ENCODE measurements around the gene SERPINI1.

The SERPINI1 gene

GRCh38 chr3:167735233-167736138, at the start of gene SERPINI1:
TSS of gene SERPINI1 (plus strand) at chr3:167735721. CDS start at chr3:167789129, 53,408 bp downstream.
- DNase-seq (ENCODE audit: low spot score), result peak; percentile 88

GRCh38 chr3:167691366-167691765, 44.2 kb upstream of the SERPINI1 start:
- DNase-seq (ENCODE audit: low spot score), result no peak

DNA sequence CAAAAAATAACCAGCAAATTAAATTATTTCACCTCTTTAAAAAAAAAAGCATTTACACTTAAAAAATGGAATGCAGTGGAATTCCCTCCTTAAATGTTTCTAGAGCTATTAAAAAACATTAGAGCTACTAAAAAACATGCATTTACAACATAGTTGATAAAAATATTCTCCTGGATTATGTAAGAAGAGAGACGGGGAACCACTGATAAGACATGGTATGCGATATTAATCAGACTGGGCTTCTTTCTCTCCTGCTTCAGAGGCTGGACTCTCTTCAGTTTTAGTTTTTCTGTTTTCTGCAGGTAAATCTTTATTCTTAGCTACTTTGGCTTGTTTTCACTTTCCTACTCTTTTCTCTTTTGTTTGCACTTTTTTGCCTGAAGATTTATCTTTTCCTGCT, 41.4 kb upstream of the SERPINI1 start:
- no peak for DNase-seq (ENCODE audit: low spot score)

DNA sequence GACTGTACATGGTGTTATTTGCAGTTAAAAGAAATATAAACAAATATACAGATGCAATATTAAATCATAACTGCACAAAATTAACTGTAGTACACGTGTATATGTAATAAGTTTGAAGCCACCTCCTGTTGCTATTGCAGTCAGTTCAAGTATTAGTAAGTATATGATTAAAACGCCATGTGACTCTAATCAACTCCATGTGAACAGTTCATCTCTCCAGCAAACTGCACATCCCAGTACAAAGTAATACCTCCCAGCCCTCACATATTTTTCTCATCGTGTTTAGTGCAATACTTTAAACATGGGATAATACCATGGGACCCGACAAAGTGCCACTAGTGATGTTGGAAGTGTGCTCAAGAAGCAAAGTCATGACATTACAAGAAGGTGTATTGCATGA, 35.5 kb upstream of the SERPINI1 start:
- DNase-seq (ENCODE audit: low spot score), result peak; percentile 4

GRCh38 chr3:167700926-167701325, 34.6 kb upstream of the SERPINI1 start:
- DNase-seq (ENCODE audit: low spot score), result no peak

DNA sequence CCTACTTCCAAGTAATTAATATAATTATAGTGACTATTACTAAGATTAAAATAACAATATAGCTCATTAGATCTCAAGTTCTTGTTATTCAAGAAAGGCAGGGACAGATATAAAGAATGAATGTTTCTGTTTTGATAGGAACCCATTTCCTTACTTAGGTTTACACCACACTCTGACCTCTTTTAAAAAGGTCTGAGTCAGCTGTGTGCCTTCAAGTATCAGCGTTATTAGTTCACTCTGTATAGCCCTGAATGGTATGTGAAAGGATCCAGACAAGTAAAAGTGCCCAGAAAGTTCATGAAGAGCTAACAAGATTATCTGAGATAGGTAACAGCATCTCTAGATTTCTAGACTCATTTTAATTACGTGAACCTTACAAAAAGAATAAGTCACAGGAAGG, 29.7 kb upstream of the SERPINI1 start:
- no peak for DNase-seq (ENCODE audit: low spot score)

DNA sequence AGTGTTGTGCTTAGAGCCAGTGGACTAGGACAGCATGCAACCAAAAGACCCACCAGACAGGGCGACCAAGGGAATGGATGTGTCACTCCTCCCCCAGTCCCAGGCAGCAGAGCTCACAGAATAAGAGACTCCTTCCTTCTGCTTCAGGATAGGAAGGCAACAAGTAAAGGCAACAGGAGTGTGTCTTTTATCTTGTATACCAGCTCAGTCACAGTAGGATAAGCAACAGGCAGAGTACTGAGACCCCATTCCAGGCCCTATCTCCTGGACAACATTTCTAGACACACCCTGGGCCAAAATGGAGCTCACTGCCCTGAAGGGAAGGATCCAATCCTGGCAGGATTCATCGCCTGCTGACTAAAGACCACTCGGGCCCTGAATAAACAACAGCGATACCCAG, 25.8 kb upstream of the SERPINI1 start:
- DNase-seq (ENCODE audit: low spot score), result no peak

DNA sequence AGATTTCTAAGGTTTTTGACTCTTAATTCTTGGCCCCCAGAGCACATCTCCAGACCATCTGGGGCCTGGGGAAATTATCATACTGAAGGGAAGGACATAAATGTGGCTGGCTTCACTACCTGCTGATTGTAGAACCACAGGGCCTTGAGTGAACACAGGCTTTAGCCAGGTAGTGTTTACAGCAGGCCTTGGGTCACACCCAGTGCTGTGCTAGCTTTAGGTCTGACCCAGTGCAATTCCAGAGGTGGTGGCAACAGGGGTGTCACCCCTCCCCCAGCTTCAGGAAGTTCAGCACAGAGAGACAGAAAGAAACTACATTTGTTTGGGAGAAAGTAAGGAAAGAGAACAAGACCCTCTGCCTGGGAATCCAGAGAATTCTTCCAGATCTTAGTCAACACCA, 25.0 kb upstream of the SERPINI1 start:
- DNase-seq (ENCODE audit: low spot score), result no peak

DNA sequence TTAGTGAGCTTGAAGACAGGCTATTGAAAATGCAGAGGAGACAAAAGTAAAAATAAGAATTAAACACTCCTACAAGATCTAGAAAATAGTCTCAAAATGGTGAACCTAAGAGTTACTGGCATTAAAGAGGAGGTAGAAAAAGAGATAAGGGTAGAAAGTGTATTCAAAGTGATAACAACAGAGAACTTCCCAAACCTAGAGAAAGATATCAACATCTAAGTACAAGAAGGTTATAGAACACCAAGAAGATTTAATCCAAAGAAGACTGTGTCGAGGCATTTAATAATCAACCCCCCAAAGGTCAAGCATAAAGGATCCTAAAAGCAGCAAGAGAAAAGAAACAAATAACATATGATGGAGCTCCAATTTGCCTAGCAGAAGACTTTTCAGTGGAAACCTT, 24.1 kb upstream of the SERPINI1 start:
- DNase-seq (ENCODE audit: low spot score), result no peak

GRCh38 chr3:167712445-167712844, 23.1 kb upstream of the SERPINI1 start:
- DNase-seq (ENCODE audit: low spot score), result no peak

DNA sequence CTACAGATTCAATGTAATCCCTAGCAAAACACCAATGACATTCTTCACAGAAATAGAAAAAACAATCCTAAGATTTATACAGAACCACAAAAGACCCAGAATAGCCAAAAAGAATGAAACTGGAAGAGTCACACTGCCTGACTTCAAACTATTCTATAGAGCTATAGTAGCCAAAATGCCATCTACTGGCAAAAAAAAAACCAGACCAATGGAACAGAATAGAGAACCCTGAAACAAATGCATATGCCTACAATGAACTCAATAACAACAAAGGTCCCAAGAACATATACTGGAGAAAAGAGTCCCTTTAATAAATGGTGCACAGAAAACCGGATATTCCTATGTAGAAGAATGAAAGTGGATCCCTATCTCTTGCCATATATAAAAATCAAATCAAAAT, 20.6 kb upstream of the SERPINI1 start:
- no peak for DNase-seq (ENCODE audit: low spot score)

GRCh38 chr3:167716920-167717319, 18.6 kb upstream of the SERPINI1 start:
- DNase-seq (ENCODE audit: low spot score), result no peak

DNA sequence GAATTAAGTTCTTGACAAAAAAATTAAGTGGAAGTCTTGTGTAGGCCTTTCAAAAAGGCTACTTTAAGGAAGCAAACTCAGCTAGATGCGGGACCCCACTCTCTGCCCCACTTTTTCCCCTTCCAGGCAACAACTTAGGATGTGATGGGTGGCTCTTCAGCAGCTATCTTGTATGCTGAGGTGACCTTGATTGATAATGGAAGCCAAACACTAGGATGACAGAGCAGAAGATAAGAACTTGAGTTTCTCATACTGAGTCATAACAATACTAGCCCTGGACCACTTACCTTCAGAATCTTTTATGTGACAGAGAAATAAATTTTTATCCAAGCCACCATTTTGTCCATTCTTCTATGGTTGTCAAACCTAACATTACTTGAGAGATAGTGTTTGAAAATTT, 16.9 kb upstream of the SERPINI1 start:
- no peak for DNase-seq (ENCODE audit: low spot score)

GRCh38 chr3:167723025-167723512, 12.5 kb upstream of the SERPINI1 start:
- DNase-seq (ENCODE audit: low spot score), result no peak

GRCh38 chr3:167723872-167724271, 11.6 kb upstream of the SERPINI1 start:
- no peak for DNase-seq (ENCODE audit: low spot score)

DNA sequence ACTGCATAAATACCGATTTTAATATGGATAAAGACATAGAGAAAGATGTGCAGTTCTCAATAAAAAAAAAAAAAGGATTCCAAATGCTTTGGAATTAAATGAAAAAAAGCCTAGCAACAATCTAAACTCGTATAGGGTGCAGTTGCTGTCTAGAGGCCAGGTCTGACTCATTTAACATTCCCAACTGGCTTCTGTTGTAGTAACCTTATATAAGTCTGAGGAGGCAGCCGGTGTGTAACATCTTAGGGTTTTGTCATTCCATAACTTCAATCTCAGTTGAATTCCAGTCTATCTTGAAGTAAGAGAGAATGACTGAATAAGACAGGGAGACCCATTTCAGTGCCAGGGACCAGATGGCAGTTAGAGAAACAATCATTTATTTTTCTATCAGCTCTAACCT, 7.3 kb upstream of the SERPINI1 start:
- peak; percentile 51 for DNase-seq (ENCODE audit: low spot score)

DNA sequence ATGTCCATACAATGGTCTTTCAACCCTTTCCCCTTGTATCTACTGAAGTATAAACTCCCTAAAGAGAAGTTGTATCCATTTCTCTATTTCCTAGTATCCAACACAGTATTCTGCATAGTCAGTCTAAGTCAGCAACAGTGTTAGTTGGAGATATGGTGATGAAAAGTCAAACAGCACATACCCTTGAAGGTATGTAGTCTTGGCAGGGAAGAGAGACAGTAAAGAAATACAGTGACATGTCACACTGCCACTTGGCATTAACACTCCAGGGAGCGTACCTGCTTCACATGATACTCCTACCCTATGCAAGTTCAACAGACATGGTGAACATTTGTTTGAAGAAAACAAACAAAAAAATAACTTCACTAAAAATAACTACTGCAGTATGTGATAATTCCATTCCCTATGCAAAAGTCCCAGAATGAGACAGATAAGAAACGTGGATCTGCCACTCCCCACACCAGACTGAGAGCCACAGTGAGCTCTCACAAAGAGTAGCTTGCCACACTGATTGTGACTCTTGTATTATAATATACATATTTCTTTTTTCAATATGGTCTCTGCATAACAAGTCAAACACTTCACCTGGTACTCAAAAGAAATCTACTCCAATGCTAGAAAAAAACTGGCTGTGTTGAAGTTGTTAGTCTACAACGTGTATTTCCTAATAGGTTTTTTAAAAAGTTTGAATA, 6.7 kb upstream of the SERPINI1 start:
- DNase-seq (ENCODE audit: low spot score), result no peak

DNA sequence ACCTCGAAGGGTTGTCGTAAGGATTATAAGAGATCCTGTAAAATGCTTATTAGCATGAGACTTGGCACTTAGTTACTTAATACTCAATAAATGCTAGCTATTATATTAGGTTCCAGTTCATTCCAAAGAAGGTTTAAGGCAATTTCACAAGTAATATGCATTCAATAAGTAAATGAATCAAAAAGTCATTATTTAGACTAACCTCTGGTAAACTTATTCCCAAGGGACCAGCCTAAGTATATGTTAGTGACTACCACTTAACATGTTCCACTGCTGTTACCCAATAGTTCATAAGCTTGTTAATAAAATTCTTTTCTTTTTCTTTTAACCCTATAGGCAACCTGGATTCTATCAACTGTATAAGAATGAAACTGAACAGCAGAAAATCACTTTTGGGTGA, 5.9 kb upstream of the SERPINI1 start:
- no peak for DNase-seq (ENCODE audit: low spot score)

GRCh38 chr3:167731393-167731792, 4.1 kb upstream of the SERPINI1 start:
- DNase-seq (ENCODE audit: low spot score), result no peak

DNA sequence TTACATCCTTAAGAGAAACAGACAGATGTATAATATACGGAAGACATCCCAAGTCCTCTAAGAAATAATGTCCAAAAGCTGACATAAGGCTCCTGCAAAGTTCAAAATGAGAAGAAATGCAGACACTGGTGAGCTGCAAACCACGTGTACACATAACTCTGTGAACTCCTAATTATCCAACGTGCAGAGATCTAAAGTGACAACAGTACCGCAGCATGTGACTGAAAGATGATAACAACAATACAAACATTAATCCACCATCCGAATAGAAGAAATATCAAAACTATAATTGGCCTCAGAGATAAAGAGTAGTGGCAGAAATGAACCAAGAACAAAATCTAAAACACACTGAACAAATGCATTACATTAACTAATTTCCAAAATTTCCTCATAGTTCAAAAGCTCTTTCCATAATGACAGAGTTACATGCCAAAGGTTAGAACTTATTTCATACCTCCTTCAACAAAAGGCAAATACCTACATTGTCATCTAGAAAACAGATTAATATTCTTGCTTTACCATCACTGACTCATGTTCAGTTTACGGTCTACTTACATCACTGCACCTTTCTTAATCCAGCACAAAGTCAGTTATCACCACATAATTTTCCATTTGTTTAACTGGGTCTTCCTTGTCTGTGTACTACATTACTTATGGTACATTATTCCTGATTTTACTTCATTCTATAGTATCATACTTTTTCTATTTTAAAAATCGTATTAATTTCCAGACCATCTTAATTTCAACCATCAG, 3.0 kb upstream of the SERPINI1 start:
- no peak for DNase-seq (ENCODE audit: low spot score)

DNA sequence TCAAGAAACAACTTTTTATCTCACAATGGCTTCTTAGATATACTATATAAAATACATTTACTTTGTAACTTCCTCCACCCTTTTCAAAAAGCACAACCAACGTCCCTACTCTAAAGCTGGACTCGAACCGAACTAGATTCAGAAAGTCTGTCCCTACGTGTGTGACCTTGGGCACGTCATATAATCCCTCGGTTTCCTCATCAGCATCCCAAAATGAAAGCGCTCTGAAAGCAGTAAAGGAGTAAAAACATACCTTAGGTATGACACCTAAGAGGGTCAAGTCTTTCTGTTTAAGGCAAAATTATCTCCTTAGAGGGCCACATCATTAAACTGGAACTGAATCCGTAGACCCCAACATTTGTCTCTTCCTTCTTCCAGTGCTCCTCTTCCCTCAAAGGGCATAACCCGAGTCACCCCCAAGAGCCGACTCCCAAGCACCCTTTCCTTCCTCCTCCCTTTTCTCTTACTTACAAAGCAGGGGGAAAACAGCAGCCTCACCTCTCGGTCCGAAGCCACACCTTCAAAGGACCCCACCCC, 1.5 kb upstream of the SERPINI1 start:
- no peak for DNase-seq (ENCODE audit: low spot score)
